ENCODE data around the gene PRODH2. TPM values are rescaled to one million over a fixed set of nuclear protein-coding genes. Genes with fewer than 3 reads are reported as not detected.
"Not testable (repeated sequence)": the region's sequence is repeated elsewhere in the genome, so short reads cannot be mapped to it uniquely, and the experiment has no call there.

The PRODH2 gene
- total RNA-seq, 1 experiment from 2014 or later = not detected

GRCh38 chr19:35848486-35848885 lies 35.8 kb upstream of the PRODH2 start:
- Histone ChIP-seq H3K27me3 (ENCODE audit: control insufficient read depth, insufficient read depth, low read length) (peaks cover 60% of the 10 kb centered on the region), H3K4me3 (ENCODE audit: insufficient read depth, low read depth, low read length) (no peak overlapping the region), H3K36me3 (replicated peaks; ENCODE audit: control insufficient read depth, insufficient read depth, low read length) (no peaks in the 10 kb centered on the region)
- no peak for DNase-seq

- H3K4me3 ChIP-seq (ENCODE audit: insufficient read depth, low read depth, low read length) = no peak overlapping the region
- H3K27me3 ChIP-seq (ENCODE audit: control insufficient read depth, insufficient read depth, low read length) = peaks cover 62% of the 10 kb centered on the region
- peak; percentile 43 for DNase-seq
- no peaks in the 10 kb centered on the region for H3K36me3 ChIP-seq (replicated peaks; ENCODE audit: control insufficient read depth, insufficient read depth, low read length)
Observed at GRCh38 chr19:35847911-35848310, 35.3 kb upstream of the PRODH2 start.

DNA sequence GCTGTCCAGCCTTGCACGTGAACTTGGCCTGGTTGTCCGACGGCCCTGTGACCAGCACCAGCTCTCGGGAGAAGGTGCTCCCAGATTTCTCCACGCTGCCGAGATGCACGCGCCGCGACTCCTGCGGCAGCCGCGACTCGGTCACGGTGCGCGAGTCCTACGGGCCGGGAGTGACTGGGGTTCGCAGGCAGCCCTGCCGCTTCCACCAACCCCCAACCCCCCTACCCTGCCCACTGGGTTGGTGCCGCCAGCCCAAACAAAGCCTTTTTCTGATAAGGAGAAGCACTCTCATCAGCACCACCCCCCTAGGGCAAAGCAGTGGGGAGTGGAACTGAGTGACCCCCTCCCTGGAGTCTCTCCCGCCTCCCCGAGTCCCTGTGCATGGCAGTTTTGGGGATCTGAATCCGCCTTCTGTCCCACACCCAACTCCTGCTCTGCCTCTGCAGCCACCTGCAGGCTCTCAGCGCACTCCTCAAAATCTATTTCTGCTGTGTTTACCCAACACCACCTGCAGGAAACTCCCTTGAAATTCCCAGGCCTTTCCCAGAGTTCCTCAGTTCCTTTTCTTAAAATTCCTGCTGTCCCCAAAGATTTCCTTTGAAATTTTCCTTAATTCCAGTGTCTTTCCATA lies 33.5 kb upstream of the PRODH2 start:
- no peaks in the 10 kb centered on the region for H3K36me3 ChIP-seq (replicated peaks; ENCODE audit: control insufficient read depth, insufficient read depth, low read length)
- peaks cover 63% of the 10 kb centered on the region for H3K27me3 ChIP-seq (ENCODE audit: control insufficient read depth, insufficient read depth, low read length)
- peak; percentile 85 for DNase-seq
- H3K4me3 ChIP-seq (ENCODE audit: insufficient read depth, low read depth, low read length) = peak overlapping the region; percentile 43; the same call in 1 of the 2 replicates

- peak overlapping the region; percentile 43 for H3K4me3 ChIP-seq (ENCODE audit: insufficient read depth, low read depth, low read length)
- peak; percentile 89 for DNase-seq
- H3K36me3 ChIP-seq (replicated peaks; ENCODE audit: control insufficient read depth, insufficient read depth, low read length) = no peaks in the 10 kb centered on the region
- peaks cover 57% of the 10 kb centered on the region for H3K27me3 ChIP-seq (ENCODE audit: control insufficient read depth, insufficient read depth, low read length)
Observed at GRCh38 chr19:35845215-35846037, 32.8 kb upstream of the PRODH2 start.

- peaks cover 57% of the 10 kb centered on the region for H3K27me3 ChIP-seq (ENCODE audit: control insufficient read depth, insufficient read depth, low read length)
- DNase-seq = peak; percentile 65
- H3K4me3 ChIP-seq (ENCODE audit: insufficient read depth, low read depth, low read length) = no peak overlapping the region; the same call in 1 of the 2 replicates
- no peaks in the 10 kb centered on the region for H3K36me3 ChIP-seq (replicated peaks; ENCODE audit: control insufficient read depth, insufficient read depth, low read length)
Observed at GRCh38 chr19:35844482-35845214, 32.0 kb upstream of the PRODH2 start.

DNA sequence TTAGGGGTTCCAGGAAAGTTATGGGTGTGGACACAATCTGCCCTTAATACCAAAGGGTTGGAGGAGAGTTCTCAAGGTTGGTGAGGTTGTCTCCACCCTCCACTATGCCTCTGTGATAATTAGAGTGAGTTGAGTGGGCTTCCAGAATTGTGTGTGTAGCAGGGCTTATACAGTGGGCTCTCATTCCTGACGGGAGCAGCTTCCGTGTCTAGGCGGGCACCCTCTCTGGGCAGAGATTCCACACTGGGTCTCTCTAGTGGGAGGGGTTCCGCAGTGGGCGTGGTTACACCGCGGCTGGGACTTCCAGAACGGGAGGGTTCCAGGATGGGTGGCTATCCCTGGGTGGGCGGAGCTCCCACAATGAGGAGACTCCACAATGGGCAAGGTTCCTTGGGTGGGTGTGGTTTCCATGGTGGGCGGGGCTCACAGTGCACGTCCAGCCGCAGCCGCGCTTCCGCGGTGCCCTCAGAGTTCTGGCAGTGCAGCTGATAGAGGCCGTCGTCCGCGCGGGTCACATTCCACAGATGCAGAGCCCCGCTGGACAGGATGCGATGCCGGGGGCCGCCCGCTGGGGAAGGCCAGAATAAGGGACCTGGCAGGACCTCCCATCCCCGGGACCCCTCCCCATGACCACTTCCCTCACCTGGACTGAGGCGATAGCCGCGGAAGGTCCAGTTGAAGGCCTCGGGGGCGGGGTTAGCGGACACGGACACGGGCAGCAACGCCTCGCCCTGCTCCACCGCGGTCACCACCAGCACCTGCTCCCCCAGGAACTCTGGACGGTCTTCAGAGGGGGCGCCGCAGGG lies 31.2 kb upstream of the PRODH2 start:
- peak overlapping the region; percentile 31; the same call in 1 of the 2 replicates for H3K4me3 ChIP-seq (ENCODE audit: insufficient read depth, low read depth, low read length)
- peak; percentile 96 for DNase-seq
- H3K27me3 ChIP-seq (ENCODE audit: control insufficient read depth, insufficient read depth, low read length) = peaks cover 53% of the 10 kb centered on the region
- H3K36me3 ChIP-seq (replicated peaks; ENCODE audit: control insufficient read depth, insufficient read depth, low read length) = no peaks in the 10 kb centered on the region

DNA sequence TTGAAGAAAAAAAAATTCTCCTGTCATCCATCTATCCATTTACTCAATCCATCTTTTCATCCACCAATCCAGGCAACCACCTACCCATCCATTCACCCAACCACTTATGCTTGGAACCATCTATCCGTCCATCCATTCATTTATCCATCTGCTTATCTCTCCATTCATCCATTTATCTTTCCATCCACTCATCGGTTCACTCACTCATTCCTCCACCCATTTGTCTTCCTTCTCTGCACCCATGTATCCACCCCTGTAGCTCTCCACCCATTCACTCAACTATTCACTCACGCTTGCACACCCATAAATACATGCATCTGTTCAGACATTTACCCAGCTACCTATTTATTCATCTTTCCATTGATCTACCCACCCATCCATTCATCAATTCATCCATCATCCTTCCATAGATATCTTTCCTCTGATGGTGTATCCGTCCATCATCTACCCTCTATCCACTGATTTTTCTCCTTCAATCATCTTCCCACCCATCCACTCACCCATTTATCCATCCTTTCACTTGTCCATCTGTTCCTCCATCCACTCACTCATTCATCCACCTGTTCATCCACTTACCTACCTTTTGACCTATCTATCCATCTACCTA lies 30.1 kb upstream of the PRODH2 start:
- no peak for DNase-seq
- Histone ChIP-seq H3K27me3 (ENCODE audit: control insufficient read depth, insufficient read depth, low read length) (peaks cover 45% of the 10 kb centered on the region), H3K36me3 (replicated peaks; ENCODE audit: control insufficient read depth, insufficient read depth, low read length) (no peaks in the 10 kb centered on the region), H3K4me3 (ENCODE audit: insufficient read depth, low read depth, low read length) (no peak overlapping the region)

GRCh38 chr19:35841961-35842595 lies 29.4 kb upstream of the PRODH2 start:
- DNase-seq = no peak
- Histone ChIP-seq H3K4me3 (ENCODE audit: insufficient read depth, low read depth, low read length) (no peak overlapping the region), H3K36me3 (replicated peaks; ENCODE audit: control insufficient read depth, insufficient read depth, low read length) (no peaks in the 10 kb centered on the region), H3K27me3 (ENCODE audit: control insufficient read depth, insufficient read depth, low read length) (peaks cover 46% of the 10 kb centered on the region)

- H3K36me3 ChIP-seq (replicated peaks; ENCODE audit: control insufficient read depth, insufficient read depth, low read length); H3K27me3 ChIP-seq (ENCODE audit: control insufficient read depth, insufficient read depth, low read length); H3K4me3 ChIP-seq (ENCODE audit: insufficient read depth, low read depth, low read length); DNase-seq: not testable (repeated sequence)
Observed at GRCh38 chr19:35836096-35836495, 23.5 kb upstream of the PRODH2 start.

DNA sequence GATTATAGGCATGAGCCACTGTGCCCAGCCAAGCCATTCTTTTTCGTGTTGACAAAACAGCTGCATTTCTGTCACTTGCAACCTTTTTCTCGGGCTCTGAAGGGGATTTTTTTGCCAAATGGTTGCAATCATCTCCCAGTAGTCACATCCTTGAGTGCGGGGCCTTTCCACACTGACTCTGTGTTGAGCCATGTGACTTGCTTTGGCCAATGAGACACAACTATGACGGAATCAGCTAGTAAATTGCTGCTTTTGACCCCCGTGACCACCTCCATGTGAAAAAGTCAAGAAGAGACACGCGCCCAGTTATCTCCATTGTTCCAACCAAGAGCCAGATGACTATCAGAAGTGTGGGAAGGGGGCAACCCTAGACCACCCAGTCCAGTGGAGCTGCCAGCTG lies 21.3 kb upstream of the PRODH2 start:
- peak; percentile 47 for DNase-seq
- Histone ChIP-seq H3K4me3 (ENCODE audit: insufficient read depth, low read depth, low read length) (no peak overlapping the region), H3K36me3 (replicated peaks; ENCODE audit: control insufficient read depth, insufficient read depth, low read length) (no peaks in the 10 kb centered on the region), H3K27me3 (ENCODE audit: control insufficient read depth, insufficient read depth, low read length) (peaks cover 11% of the 10 kb centered on the region; the same call in 1 of the 2 replicates)

DNA sequence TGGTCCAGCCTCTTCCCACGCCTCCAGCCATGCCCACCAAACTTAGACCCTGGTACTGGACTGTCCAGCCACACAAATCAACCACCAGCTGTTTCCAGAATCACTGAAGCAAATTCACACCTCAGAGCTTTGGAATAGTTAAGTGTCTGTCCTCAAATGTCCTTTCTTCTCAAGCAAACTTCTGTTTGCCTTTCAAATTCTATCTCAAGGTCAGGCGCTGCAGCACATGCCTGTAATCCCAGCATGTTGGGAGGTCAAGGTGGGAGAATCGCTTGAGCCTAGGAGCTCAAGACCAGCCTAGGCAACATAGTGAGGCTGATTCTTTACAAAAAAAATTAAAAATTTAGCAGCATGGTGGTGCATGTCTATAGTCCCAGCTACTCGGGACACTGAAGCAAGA lies 19.4 kb upstream of the PRODH2 start:
- no peaks in the 10 kb centered on the region for H3K36me3 ChIP-seq (replicated peaks; ENCODE audit: control insufficient read depth, insufficient read depth, low read length)
- H3K4me3 ChIP-seq (ENCODE audit: insufficient read depth, low read depth, low read length) = no peak overlapping the region
- peaks cover 10% of the 10 kb centered on the region; the same call in 1 of the 2 replicates for H3K27me3 ChIP-seq (ENCODE audit: control insufficient read depth, insufficient read depth, low read length)
- no peak for DNase-seq

- H3K27me3 ChIP-seq (ENCODE audit: control insufficient read depth, insufficient read depth, low read length) = peaks cover 8% of the 10 kb centered on the region; the same call in 1 of the 2 replicates
- no peak overlapping the region for H3K4me3 ChIP-seq (ENCODE audit: insufficient read depth, low read depth, low read length)
- H3K36me3 ChIP-seq (replicated peaks; ENCODE audit: control insufficient read depth, insufficient read depth, low read length) = no peaks in the 10 kb centered on the region
- DNase-seq = no peak
Observed at GRCh38 chr19:35830986-35831385, 18.3 kb upstream of the PRODH2 start.

DNA sequence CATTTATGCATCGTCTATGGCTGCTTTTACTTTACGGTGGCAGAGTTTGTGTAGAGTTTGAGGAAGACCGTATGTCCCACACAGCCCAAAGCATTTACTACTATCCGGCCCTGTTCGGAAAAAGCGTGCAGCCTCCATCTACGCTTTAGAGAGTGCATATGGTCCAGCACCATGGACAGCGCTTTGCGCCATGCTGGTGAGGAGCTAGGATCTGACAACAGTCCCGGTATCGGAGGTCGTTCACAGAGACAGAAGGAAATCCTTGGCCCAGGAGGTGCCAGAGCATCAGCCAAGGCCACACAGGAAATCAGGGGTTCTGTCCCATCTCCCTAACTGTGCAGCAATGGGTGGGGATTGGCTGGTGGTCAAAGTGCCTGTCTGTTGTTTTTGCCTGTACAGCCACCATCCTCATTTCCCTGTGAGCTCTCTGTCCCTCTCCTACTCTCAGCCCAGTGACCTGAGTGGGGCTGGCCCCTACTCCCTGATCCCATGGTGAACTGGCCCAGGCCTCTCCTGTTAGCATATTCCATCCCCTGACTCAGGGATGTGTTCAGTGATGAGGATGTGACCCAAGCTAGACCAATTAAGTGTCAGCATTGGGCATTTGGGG lies 16.2 kb upstream of the PRODH2 start:
- no peaks in the 10 kb centered on the region for H3K36me3 ChIP-seq (replicated peaks; ENCODE audit: control insufficient read depth, insufficient read depth, low read length)
- H3K4me3 ChIP-seq (ENCODE audit: insufficient read depth, low read depth, low read length) = no peak overlapping the region
- peaks cover 8% of the 10 kb centered on the region; the same call in 1 of the 2 replicates for H3K27me3 ChIP-seq (ENCODE audit: control insufficient read depth, insufficient read depth, low read length)
- peak; percentile 84 for DNase-seq

Measured in H7 (cell line).